Thyroid gland (tissue), 4 donors: Measurements from ENCODE around the gene VSX1. TPM values are rescaled to one million over a fixed set of nuclear protein-coding genes. Genes with fewer than 3 reads are reported as not detected.
A peak's percentile ranks its signal among the peaks of the same experiment; 100 is the strongest.

ENCODE experiments used
- DNase-seq, 2 donors: peaks; one replicate each; pipeline ENCODE4 v3.0.0-alpha.2; 2019
- H3K27ac ChIP-seq, 3 donors: fragments of 200-600 bp; sonication (generic); 1 replicate in 2 of 3; 2 replicates in 1 of 3; pipeline ENCODE4 v1.5.1; 2016 to 2019; ENCODE audit warnings: mild to moderate bottlenecking in 1 of 3, moderate library complexity in 1 of 3
- H3K27me3 ChIP-seq: fragments of 200-600 bp; sonication (generic); one replicate; pipeline ENCODE4 v1.5.1; 2019
- H3K36me3 ChIP-seq, 2 donors: fragments of 200-600 bp; sonication (generic); one replicate each; pipeline ENCODE4 v1.5.1; 2016 to 2019
- H3K4me1 ChIP-seq, 2 donors: fragments of 200-600 bp; sonication (generic); one replicate each; pipeline ENCODE4 v1.5.1; 2017 to 2019
- H3K4me3 ChIP-seq, 3 donors: fragments of 200-600 bp; sonication (generic); replicated peaks in 1 of 3; 1 replicate in 2 of 3; 2 replicates in 1 of 3; pipeline ENCODE4 v1.5.1; 2016; ENCODE audit warnings: mild to moderate bottlenecking in 1 of 3
- H3K9me3 ChIP-seq: fragments of 200-600 bp; sonication (generic); one replicate; pipeline ENCODE4 v1.5.1; 2017
- CTCF ChIP-seq, 6 experiments: fragments of 200-600 bp in 3 of 6; fragments of 450-650 bp in 3 of 6; sonication (generic) in 3 of 6; IDR thresholded peaks; one replicate each; pipeline ENCODE4 v1.5.1; 2016 to 2019; ENCODE audit warnings: antibody characterized with exemption in 6 of 6, mild to moderate bottlenecking in 2 of 6, inconsistent platforms in 1 of 6, moderate library complexity in 1 of 6
- POLR2A ChIP-seq, 2 donors: fragments of 450-650 bp; IDR thresholded peaks; one replicate each; pipeline ENCODE4 v1.6.1; 2017; ENCODE audit warnings: antibody characterized with exemption in 2 of 2, mild to moderate bottlenecking in 2 of 2, moderate library complexity in 1 of 2
- WGBS, 2 donors: methylation state at CpG; one replicate each; pipeline ENCODE4 v1.1.5; 2017; 5-methylcytosine and 5-hydroxymethylcytosine counted together
- intact Hi-C: fragments of 100-400 bp; cut with DNase I; formaldehyde crosslinking; loops from one replicate; pipeline ENCODE4 v1.15.1; 2023
- total RNA-seq, 4 donors: library from RNA; depleted of rRNA; stranded (reverse); fragments of >200 nt; gene quantifications; one replicate each; pipeline ENCODE4 v1.2.3, GENCODE V29; 2016

Gene VSX1
- total RNA-seq, 4 donors from 2014 or later: not detected

- Histone ChIP-seq H3K27me3 (no peaks in the 10 kb centered on the region), H3K36me3 (no peaks in the 10 kb centered on the region), H3K9me3 (no peaks in the 10 kb centered on the region), H3K4me1 (no peaks in the 10 kb centered on the region), H3K27ac (no peak overlapping the region), H3K4me3 (no peak overlapping the region)
- 38 to 43% methylated on average over 2 of the region's 2 CpGs for WGBS, 2 donors
- TF ChIP-seq POLR2A (IDR thresholded peaks at IDR 0.05) (no peak), CTCF (IDR thresholded peaks at IDR 0.05) (no peak)
- DNase-seq: no peak
- intact Hi-C loops: no loop called here
These were observed 15.6 kb upstream of the VSX1 start for GRCh38 chr20:25097498-25097897.

GRCh38 chr20:25090492-25091429, 8.8 kb upstream of the VSX1 start:
- Histone ChIP-seq H3K27ac (no peak overlapping the region), H3K27me3 (peaks cover under 1% of the 10 kb centered on the region), H3K36me3 (no peaks in the 10 kb centered on the region), H3K9me3 (no peaks in the 10 kb centered on the region), H3K4me1 (no peaks in the 10 kb centered on the region), H3K4me3 (no peak overlapping the region)
- TF ChIP-seq POLR2A (IDR thresholded peaks at IDR 0.05) (no peak), CTCF (IDR thresholded peaks at IDR 0.05) (no peak)
- intact Hi-C loops: no loop called here
- DNase-seq: peak in 1 of 2 donors; percentile 22
- WGBS, 2 donors: 66 to 74% methylated on average over 6 to 14 of the region's 14 CpGs

GRCh38 chr20:25089662-25090061, 7.7 kb upstream of the VSX1 start:
- Histone ChIP-seq H3K9me3 (no peaks in the 10 kb centered on the region), H3K4me3 (no peak overlapping the region), H3K27ac (no peak overlapping the region), H3K4me1 (peaks cover 2 to 3% of the 10 kb centered on the region in 2 donors), H3K36me3 (no peaks in the 10 kb centered on the region), H3K27me3 (peaks cover 11% of the 10 kb centered on the region)
- intact Hi-C loops: no loop called here
- DNase-seq: no peak
- TF ChIP-seq CTCF (IDR thresholded peaks at IDR 0.05): no peak
- WGBS, 2 donors: 93 to 95% methylated on average over 12 of the region's 12 CpGs

GRCh38 chr20:25089096-25089495, 7.2 kb upstream of the VSX1 start:
- no peak for DNase-seq
- peaks cover 17% of the 10 kb centered on the region for H3K27me3 ChIP-seq

More at GRCh38 chr20:25089096-25089495, 7.2 kb upstream of the VSX1 start:
- H3K9me3 ChIP-seq: no peaks in the 10 kb centered on the region
- H3K27ac ChIP-seq: no peak overlapping the region
- peaks cover 8 to 9% of the 10 kb centered on the region in 2 donors for H3K4me1 ChIP-seq
- no peaks in the 10 kb centered on the region for H3K36me3 ChIP-seq
- TF ChIP-seq CTCF (IDR thresholded peaks at IDR 0.05) (no peak), POLR2A (IDR thresholded peaks at IDR 0.05) (no peak)
- intact Hi-C loops: no loop called here
- no peak overlapping the region for H3K4me3 ChIP-seq
